Activated gamma-delta T cell treated with anti-CD3 and anti-CD28 coated beads, Interleukin-2, amount 50 U/mL, for 16 hours (primary cell): Measurements from ENCODE around the gene DDIAS.
"Not testable (repeated sequence)": the region's sequence is repeated elsewhere in the genome, so short reads cannot be mapped to it uniquely, and the experiment has no call there.

Experiments used
- DNase-seq: peaks from one replicate; pipeline ENCODE4 v3.0.0-alpha.2; 2020; ENCODE audit warnings: low read depth

Gene DDIAS

GRCh38 chr11:82901165-82901921, at the start of gene DDIAS:
TSS of gene DDIAS (plus strand) at chr11:82901736. CDS start at chr11:82914739, 13,003 bp downstream.
- peak; percentile 92 for DNase-seq

DNA sequence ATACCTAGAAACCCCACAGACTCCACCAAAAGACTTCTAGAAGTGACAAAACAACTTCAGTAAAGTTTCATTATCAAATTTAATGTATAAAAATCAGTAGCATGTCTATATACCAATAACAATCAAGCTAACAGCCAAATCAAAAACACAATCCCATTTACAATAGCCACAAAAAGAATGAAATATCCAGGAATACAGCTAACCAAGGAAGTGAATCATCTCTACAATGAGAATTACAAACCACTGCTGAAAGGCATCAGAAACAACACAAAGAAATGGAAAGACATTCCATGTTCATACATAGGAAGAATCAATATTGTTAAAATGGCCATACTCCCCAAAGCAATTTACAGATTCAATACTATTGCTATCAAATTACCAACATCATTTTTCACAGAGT, 47.3 kb upstream of the DDIAS start:
- no peak for DNase-seq

- not testable (repeated sequence) for DNase-seq
Measured at GRCh38 chr11:82854916-82855315, 46.6 kb upstream of the DDIAS start.

GRCh38 chr11:82855616-82856015, 45.9 kb upstream of the DDIAS start:
- no peak for DNase-seq

- no peak for DNase-seq
Measured at GRCh38 chr11:82857145-82857544, 44.4 kb upstream of the DDIAS start.

DNA sequence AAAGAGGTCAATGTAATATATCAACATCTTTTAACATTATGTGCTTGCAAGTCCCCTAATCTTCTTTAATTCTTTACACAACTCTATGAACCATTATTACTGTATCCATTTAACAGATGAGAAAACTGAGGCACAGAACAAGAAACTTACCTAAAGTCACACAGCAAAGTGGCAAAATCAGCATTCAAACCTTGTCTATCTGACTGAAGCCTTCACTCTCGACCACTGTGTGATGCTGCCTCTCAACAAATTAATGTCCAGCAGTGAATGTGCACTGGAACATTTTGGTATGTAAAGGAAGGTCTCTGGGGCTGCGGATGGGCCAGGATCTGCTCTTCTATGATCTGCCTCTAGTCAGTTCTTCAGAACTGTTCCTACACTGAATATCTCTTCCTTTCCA, 43.4 kb upstream of the DDIAS start:
- DNase-seq: no peak

DNA sequence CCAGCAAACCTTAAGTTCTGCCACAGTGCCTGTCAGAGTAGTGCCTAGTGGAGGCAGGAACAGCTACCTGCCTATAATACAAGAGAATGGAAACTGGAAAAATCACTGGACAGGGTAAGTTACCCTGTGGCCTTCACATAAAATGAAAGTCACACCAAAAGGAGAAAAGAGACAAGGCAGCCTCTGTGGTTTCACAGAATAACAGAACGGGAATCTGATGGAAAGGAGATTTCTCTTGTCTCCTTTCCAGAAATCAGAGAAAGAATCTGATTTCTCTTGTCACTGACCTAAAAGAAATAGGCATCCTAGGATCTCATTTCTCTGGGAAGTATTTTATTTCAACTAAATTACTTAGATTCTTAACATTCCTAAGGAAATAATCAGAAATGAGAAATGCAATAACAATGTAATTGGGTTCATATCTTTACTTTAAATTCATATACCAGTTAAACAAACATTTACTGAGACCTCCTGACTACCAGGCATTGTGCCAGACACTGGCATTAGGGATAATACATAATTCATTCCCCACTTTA, 42.9 kb upstream of the DDIAS start:
- no peak for DNase-seq

- DNase-seq: no peak
Measured at GRCh38 chr11:82859750-82860149, 41.8 kb upstream of the DDIAS start.

DNA sequence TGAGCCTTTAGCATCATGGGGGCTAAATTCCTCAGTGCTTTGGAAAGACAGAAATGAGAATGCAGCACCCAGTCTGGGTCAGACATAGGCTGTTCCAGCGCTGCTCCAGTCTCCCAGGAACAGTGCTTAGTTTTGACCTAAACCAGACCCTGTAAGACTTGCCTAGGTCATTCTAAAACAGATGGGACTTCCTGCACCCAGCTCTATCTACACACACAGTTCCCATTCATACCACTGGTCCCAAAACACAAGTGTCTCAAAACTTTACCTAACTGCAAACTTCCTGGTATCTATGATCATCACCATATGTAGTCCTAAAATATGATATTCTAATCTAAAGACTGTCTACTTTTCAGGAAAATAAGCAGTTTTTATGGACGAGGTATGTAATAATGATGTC, 39.2 kb upstream of the DDIAS start:
- no peak for DNase-seq

DNA sequence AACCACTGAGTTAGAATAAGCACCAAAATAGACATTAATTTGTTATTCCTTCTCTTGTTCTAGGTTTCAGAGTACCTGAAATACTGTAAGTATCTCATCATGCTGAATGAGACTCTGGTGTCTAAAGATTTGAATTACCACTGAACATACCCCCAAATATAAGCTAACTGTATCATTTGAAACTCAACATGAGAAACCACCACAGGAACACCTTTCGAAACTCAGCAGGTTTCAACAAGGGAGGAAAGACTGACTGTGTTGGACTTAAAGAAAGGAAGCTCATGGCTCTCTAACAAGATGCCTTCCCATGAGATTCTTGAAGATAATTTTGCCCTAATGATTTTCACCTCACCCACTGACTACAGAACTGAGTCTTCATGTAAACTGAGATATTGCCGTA, 38.3 kb upstream of the DDIAS start:
- no peak for DNase-seq

GRCh38 chr11:82864268-82864667, 37.3 kb upstream of the DDIAS start:
- DNase-seq: no peak

DNA sequence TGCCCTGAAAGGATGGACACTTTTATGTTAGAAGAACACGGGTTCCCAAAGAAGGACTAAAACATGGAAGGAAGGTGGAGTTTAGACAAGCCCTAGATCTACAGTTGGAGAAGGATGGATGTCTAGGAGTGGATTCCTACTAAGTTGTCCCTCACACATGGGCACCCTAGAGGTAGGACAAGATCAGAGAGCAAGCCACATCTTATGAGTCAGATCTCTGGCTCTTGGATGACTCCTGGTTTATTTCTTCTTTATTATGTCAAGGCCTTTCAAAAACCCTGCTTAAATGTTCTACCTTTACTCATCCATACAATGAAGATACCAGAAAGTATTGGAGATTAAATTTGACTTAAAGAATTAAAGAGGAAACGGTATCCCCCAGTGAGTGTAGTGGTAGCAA, 35.7 kb upstream of the DDIAS start:
- no peak for DNase-seq

DNA sequence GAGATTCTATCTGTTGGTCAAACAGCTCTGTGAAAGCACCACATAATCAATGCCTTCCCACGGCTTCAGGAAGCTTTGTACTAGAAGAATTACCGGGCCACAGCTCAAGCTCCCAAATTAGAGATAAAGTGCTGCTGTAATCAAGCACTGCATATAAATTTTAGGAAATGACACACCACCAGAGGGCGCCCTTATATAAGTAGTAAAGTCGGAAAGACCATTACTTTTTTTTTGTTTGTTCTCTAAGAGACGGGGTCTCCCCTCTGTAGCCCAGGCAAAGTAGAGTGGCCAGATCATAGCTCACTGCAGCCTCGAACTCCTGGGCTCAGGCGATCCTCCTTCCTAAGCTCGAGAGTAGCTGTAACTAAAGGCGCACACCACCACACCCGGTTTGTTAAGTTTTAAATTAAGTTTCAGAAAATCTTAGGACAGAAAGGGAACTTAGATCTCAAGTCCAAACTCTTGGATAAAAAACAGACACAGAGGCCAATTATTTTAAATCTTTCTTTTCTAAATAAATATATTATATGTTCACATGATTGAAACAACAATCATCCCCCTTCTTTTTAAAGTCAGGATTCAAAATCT, 33.9 kb upstream of the DDIAS start:
- peak; percentile 72 for DNase-seq

- DNase-seq: no peak
Measured at GRCh38 chr11:82869657-82870056, 31.9 kb upstream of the DDIAS start.

GRCh38 chr11:82871646-82872045, 29.9 kb upstream of the DDIAS start:
- no peak for DNase-seq

GRCh38 chr11:82872377-82873150, 29.0 kb upstream of the DDIAS start:
- no peak for DNase-seq

GRCh38 chr11:82873919-82874333, 27.6 kb upstream of the DDIAS start:
- no peak for DNase-seq

DNA sequence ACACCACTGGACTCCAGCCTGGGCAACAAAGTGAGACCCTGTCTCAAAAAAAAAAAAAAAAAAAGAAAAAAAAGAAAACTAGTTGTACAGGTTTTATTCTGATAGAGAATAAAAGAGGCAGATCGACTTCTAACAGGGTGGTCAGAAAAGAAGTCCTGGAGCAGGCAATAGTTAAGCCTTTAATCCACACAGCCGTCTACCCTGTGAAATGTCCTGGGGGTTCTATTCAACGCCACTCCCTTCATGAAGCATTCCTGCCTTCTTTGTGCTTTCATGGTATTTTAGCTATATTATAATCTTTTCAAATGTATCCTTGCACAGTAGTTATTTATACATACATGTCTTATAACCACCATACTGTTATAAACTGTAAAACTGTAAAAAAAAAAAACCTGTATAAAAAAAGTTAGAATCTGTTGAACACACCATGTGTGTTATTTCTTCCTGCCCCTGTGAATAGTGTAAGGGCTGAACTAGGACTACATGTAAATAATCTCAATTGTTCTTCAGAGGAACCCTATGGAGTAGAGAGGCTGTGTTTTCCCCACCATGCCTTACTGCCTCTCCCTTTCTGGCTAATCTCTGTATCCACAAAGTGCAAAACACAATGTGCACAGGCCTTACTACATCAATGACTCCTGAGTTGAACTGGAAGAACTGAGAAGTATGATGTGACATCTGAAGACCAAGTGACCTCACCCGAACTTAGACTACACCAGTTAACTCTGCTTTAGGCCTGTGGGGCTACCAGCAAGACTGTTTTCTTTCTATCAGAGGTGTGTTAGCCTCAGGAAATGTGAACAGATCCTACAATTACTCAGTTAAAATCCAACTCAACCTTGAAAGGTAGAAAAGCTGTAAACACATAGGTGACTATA, 26.7 kb upstream of the DDIAS start:
- no peak for DNase-seq

GRCh38 chr11:82883853-82884252, 17.7 kb upstream of the DDIAS start:
- DNase-seq: no peak

DNA sequence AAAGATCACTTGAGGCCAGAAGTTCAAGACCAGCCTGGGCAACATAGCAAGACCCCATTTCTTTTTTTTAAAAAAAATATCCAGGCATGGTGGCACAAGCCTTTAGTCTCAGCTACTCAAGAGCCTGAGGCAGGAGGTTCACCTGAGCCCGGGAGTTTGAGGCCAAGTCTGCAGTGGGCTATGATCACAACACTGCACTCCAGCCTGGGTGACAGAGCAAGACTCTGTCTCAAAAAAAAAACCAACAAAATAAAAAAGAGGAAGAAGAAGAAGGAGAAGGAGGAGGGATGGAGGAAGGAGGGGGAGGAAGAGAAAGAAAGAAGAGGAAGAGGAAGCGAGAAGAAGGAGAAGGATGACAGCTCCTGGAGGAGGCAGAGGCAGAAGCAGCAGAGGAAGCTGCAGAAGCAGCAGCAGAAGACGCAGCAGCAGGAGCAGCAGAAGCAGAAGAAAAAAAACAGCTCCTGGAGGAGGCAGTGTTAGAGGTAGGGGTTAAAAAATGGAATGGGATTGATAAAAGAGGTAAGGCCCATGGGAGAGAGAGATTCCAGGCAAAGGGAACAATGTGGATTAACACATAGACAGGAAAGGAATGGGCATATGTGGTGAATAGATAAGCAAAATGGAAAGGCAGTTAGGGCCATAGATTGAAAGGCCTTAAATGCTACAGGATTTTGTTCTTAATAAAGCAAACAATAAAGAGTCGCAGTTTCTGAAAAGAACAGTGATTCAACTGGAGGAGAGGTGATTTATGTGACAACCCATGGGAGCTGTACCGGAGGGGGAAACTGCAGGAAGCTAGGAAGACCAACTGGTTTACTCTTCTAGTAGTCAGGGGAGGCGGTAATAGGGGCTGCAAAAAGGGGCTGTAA, 12.2 kb upstream of the DDIAS start:
- no peak for DNase-seq

GRCh38 chr11:82890002-82890341, 11.6 kb upstream of the DDIAS start:
- no peak for DNase-seq
